ENCODE measurements around the gene NFE2. TPM values are rescaled to one million over a fixed set of nuclear protein-coding genes. Genes with fewer than 3 reads are reported as not detected.

The NFE2 gene
- total RNA-seq, 1 donor from 2014 or later: not detected

DNA sequence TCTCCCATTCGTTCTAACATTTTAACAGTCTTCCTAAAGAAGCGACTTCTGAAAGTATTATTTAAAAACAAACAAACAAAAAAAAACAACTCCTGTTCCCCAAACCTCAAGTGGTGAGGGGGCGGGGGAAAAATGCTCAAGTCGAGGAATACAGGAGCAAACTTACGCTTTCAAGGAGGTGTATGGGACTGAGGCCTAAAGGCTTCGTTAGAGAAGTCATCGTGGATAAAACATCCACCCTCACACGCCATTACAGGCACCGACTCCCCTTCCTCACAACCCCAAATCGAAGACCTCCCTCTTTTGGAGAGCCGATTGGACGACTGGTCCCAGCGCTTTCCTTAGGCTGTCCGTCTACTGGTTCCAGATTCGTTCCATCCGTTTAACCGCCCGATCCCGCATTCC lies 21.6 kb downstream of the NFE2 start:
- no peak overlapping the region for H3K4me3 Mint-ChIP-seq (ENCODE audit: unreplicated experiment)
- no peaks in the 10 kb centered on the region for H3K9me3 Mint-ChIP-seq (ENCODE audit: low read depth)
- peaks cover 45% of the 10 kb centered on the region for H3K4me1 Mint-ChIP-seq (ENCODE audit: low read depth)
- H3K27ac Mint-ChIP-seq (ENCODE audit: unreplicated experiment): no peak overlapping the region
- no peak for DNase-seq (ENCODE audit: low spot score)
- no peaks in the 10 kb centered on the region for H3K27me3 Mint-ChIP-seq (ENCODE audit: low read depth)
- peaks cover 30% of the 10 kb centered on the region for H3K36me3 Mint-ChIP-seq (ENCODE audit: low read depth)
- TF ChIP-seq, protein P1, sequence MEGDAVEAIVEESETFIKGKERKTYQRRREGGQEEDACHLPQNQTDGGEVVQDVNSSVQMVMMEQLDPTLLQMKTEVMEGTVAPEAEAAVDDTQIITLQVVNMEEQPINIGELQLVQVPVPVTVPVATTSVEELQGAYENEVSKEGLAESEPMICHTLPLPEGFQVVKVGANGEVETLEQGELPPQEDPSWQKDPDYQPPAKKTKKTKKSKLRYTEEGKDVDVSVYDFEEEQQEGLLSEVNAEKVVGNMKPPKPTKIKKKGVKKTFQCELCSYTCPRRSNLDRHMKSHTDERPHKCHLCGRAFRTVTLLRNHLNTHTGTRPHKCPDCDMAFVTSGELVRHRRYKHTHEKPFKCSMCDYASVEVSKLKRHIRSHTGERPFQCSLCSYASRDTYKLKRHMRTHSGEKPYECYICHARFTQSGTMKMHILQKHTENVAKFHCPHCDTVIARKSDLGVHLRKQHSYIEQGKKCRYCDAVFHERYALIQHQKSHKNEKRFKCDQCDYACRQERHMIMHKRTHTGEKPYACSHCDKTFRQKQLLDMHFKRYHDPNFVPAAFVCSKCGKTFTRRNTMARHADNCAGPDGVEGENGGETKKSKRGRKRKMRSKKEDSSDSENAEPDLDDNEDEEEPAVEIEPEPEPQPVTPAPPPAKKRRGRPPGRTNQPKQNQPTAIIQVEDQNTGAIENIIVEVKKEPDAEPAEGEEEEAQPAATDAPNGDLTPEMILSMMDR (IDR thresholded peaks at IDR 0.05): no peak

DNA sequence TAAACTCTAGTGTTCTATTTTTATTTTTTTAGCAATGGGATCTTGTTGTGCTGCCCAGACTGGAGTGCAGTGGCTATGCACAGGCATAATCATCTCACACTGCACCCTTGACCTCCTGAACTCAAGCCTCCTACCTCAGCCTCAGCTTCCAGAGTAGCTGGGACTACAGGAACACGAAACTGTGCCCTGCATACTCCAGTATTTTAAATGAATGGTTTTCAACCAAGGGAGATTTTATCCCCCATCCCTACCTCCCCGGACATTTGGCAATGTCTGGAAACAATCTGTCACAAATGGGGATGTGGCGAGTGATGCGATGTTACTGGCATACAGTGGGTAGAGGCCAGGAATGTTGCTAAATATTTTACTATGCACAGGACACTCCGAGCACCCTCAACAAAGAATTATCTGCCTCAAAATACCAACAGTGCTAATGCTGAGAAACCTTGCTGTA lies 23.0 kb downstream of the NFE2 start:
- TF ChIP-seq, protein P1 (IDR thresholded peaks at IDR 0.05): no peak
- Mint-ChIP-seq H3K9me3 (ENCODE audit: low read depth) (no peaks in the 10 kb centered on the region), H3K27me3 (ENCODE audit: low read depth) (no peaks in the 10 kb centered on the region), H3K27ac (ENCODE audit: unreplicated experiment) (no peak overlapping the region), H3K4me3 (ENCODE audit: unreplicated experiment) (no peak overlapping the region), H3K4me1 (ENCODE audit: low read depth) (peaks cover 40% of the 10 kb centered on the region), H3K36me3 (ENCODE audit: low read depth) (peaks cover 18% of the 10 kb centered on the region)
- no peak for DNase-seq (ENCODE audit: low spot score)

DNA sequence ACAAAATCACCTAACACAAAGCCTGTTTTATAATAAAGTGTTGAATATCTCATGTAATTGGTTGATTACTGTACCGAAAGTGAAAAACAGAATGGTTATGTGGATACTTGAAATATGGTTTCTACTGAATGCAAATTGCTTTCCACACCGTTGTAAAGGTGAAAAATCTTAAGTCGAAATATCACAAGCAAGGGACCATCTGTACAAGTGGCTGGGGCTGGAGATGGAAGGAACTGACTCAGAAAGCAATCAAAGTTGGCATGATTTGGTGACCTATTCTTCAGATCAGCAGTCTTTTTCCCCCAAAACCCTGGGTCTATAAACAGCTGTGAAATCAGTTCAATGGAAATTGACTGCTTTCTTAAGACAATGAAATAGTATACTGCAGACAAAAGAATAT lies 24.4 kb downstream of the NFE2 start:
- Mint-ChIP-seq H3K36me3 (ENCODE audit: low read depth) (peaks cover 4% of the 10 kb centered on the region), H3K4me1 (ENCODE audit: low read depth) (peaks cover 26% of the 10 kb centered on the region), H3K4me3 (ENCODE audit: unreplicated experiment) (no peak overlapping the region), H3K9me3 (ENCODE audit: low read depth) (no peaks in the 10 kb centered on the region), H3K27ac (ENCODE audit: unreplicated experiment) (no peak overlapping the region), H3K27me3 (ENCODE audit: low read depth) (no peaks in the 10 kb centered on the region)
- no peak for DNase-seq (ENCODE audit: low spot score)
- TF ChIP-seq, protein P1 (IDR thresholded peaks at IDR 0.05): no peak

- TF ChIP-seq, protein P1 (IDR thresholded peaks at IDR 0.05): no peak
- no peak overlapping the region for H3K4me3 Mint-ChIP-seq (ENCODE audit: unreplicated experiment)
- DNase-seq (ENCODE audit: low spot score): no peak
- H3K27ac Mint-ChIP-seq (ENCODE audit: unreplicated experiment): peak overlapping the region; percentile 49
- peaks cover 2% of the 10 kb centered on the region for H3K36me3 Mint-ChIP-seq (ENCODE audit: low read depth)
- peaks cover 24% of the 10 kb centered on the region for H3K4me1 Mint-ChIP-seq (ENCODE audit: low read depth)
- no peaks in the 10 kb centered on the region for H3K27me3 Mint-ChIP-seq (ENCODE audit: low read depth)
- H3K9me3 Mint-ChIP-seq (ENCODE audit: low read depth): no peaks in the 10 kb centered on the region
Measured at GRCh38 chr12:54273981-54274380, 26.8 kb downstream of the NFE2 start.

DNA sequence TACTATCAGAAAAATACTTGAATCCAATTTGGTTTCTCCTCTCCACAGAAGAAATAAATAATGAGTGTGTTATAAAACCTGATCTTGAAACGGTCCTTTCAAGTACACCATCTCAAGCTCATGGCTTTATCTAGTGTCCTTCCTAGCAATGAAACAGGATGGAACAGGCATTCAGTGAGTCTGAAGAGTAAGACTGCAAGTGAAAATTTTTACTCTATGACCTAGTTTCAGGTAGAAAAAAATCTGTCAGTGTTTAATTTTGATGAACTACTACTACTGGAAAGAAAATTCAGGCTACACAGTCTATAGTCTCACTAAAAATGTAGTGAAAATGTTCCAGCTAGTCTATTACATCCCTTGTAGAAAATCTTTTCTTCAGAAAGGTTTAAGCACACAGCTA lies 28.6 kb downstream of the NFE2 start:
- Mint-ChIP-seq H3K4me1 (ENCODE audit: low read depth) (peaks cover 24% of the 10 kb centered on the region), H3K4me3 (ENCODE audit: unreplicated experiment) (no peak overlapping the region), H3K27ac (ENCODE audit: unreplicated experiment) (no peak overlapping the region), H3K9me3 (ENCODE audit: low read depth) (no peaks in the 10 kb centered on the region), H3K36me3 (ENCODE audit: low read depth) (peaks cover 2% of the 10 kb centered on the region), H3K27me3 (ENCODE audit: low read depth) (no peaks in the 10 kb centered on the region)
- DNase-seq (ENCODE audit: low spot score): no peak
- TF ChIP-seq, protein P1 (IDR thresholded peaks at IDR 0.05): no peak
